ENCODE data around the gene ADAM15.
A peak's percentile ranks its signal among the peaks of the same experiment; 100 is the strongest.

The ADAM15 gene

DNA sequence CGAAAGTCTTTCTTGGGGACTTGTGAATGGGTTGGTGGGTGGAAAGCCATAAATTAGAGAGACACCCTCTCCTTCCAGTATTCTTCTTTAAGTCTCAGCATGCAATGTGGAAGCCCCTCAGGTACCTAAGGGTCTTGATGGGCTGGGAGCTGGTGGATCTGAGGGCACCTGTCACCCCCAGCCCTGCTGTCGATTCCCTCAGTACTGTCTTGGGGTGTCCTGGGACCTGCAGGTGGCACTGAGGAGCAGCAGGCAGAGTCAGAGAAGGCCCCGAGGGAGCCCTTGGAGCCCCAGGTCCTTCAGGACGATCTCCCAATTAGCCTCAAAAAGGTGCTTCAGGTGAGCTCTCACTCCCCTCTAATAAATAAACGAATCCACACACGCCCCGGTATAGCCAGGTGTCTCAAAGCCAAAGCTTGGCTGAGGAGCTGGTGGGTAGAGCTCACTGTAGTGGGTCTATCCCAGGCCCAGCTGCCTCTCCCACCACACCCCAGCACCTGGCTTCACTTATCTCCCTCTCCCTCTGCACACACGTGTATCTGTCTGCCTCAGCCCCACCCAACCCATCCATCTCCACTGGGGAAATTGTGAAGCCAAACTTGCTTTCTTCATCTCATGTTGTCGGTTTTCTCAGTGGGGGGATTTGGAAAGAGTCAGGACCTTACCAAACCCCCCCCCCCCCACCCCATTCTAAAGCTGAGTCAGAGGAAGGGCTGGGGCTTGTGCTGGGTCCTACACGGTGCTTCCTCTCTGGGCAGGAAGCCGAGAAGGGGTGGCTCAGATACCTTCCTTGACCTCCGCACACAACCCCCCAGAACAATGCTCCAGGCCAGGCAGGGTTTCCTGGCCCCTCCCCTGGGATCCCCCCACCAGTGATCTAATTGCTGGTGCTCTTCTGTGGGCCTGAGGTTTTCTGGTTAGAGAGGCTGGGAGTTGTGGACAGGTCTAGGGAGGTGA lies 1.6 kb downstream of the ADAM15 start:
- peak; percentile 32 for DNase-seq (ENCODE audit: low spot score)

DNA sequence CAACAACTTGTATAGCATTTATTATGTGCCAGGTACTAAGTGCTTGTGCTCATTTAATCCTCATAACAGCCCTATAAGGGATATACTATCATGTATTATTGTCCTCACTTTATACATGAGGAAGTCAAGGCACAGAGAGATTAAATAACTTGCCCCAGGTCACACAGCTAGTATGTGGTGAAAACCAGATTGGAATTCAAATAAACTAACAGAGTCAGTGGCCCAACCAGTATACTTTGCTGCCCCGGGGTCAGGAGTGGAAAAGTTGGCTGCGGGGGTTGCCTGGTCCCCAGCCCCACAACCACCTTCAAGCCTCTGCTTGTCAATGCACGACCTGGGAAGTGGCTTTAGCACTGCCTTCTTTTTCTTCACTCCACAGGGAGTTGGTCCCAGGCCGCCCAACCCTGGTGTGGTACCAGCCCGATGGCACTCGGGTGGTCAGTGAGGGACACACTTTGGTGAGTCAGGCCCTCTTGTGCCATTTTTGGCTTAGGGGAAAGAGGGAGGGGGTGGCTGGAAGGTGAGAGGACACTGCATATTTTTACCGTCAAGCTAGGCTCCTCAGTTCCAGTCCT lies 2.5 kb downstream of the ADAM15 start:
- no peak for DNase-seq (ENCODE audit: low spot score)

DNA sequence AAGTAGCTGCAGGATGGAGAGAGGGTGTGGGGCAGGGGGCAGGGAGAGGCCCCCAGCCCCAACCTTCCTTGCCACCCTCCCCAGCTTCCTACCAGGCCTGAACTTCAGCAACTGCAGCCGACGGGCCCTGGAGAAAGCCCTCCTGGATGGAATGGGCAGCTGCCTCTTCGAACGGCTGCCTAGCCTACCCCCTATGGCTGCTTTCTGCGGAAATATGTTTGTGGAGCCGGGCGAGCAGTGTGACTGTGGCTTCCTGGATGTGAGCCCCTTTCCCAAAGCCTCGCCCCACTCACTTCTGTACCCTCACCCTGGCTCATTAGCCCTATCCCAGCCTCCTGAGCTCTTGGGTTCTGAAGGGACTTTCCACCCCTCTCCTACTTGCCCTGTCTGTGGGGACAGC lies 6.0 kb downstream of the ADAM15 start:
- DNase-seq (ENCODE audit: low spot score) = no peak

DNA sequence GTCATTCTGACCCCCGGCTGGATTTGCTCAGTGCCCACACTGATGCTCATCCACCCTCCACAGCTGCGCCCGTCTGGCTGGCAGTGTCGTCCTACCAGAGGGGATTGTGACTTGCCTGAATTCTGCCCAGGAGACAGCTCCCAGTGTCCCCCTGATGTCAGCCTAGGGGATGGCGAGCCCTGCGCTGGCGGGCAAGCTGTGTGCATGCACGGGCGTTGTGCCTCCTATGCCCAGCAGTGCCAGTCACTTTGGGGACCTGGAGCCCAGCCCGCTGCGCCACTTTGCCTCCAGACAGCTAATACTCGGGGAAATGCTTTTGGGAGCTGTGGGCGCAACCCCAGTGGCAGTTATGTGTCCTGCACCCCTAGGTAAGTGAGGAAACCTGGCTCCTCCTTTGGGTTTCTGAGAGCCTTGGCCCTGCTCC lies 6.7 kb downstream of the ADAM15 start:
- no peak for DNase-seq (ENCODE audit: low spot score)

DNA sequence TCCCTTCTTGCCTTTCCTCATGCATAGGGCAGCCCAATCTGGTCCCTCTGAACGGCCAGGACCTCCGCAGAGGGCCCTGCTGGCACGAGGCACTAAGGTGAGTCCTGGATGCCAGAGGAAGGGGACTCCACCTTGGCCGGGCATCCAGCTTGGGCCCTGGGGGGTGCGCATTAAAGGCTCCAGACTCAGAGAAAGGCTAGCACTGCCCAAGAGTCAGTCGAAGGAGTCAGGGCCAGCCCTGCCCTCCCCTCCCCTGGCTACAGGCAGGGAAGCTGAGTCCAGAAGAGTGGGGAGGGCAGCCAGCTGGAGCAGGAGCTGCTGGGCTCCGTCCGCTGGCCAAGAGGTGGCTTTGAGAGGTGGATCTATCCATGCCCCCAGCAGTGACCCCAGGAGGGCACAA lies 9.6 kb downstream of the ADAM15 start:
- DNase-seq (ENCODE audit: low spot score) = no peak

DNA sequence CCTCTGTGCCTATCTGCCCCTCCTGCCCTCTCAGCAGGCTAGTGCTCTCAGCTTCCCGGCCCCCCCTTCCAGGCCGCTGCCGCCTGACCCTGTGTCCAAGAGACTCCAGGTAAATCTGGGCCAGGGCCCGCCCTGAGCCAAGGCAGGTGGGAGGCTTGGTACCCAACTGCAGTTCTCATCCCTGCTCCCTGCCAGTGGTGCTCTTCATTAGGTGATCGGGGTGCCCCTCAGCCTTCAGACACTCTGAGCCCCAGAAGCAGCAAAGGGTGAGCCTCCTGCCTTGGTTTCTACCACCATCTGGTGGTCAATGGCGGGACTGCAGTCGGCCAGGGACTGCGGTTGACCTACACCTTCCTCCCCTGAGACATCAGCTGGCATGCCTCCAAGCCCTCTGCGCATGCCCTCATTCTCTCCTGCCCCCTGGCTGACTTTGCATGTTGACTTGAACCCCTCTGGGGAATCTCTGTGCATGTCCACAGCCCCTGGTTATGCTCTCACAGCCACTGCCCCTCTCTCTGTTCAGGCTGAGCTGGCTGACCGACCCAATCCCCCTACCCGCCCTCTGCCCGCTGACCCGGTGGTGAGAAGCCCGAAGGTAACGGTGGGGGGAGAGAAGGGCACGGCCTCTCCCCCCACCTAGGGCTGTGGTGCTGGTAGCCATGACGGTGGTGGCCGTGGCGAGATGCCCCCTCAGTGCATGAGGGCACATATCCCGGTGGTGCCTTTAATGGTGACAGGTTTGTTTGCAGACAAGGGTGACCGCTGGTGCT lies 10.4 kb downstream of the ADAM15 start:
- DNase-seq (ENCODE audit: low spot score) = peak; percentile 85

DNA sequence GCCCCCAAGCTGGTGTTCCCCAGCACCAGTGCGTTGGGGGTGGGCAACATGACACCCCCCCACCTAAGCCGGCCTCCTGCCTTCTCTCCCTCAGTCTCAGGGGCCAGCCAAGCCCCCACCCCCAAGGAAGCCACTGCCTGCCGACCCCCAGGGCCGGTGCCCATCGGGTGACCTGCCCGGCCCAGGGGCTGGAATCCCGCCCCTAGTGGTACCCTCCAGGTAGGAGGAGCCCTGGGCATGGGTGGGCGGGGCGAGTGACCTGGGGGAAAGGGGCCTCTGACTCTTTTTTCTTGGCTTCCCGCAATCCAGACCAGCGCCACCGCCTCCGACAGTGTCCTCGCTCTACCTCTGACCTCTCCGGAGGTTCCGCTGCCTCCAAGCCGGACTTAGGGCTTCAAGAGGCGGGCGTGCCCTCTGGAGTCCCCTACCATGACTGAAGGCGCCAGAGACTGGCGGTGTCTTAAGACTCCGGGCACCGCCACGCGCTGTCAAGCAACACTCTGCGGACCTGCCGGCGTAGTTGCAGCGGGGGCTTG lies 11.1 kb downstream of the ADAM15 start:
- DNase-seq (ENCODE audit: low spot score) = no peak

DNA sequence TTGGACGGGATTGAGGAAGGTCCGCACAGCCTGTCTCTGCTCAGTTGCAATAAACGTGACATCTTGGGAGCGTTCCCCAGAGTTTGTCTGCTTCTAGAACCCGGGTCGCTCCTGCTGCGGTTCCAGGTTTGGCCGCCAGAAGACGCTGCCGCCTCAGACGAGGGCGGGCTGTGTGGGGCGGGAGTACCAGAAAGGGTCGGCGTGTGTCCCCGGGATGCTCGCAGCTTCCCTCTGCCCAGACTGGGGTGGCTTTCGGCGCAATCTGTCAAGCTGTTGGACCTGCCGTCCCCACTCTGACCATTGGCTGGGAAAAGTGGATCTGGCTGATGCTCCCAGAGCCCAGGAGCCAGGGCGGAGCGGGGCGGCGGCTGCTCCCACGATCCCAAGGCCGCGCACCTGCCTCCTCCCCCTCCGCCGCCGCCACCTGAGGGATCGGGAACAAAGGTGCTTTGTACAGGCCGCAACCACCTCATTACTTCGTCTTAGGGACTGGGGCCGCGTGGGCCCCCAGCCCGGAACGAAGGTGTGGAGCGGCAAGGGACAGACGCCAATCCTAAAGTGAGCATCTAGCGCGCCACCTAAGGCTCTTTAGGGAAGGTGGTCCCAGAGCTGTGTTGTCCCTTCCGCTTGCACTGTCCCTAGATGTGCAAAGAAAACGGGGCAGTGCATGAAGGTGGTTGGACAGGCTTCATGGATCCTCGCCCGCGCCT lies 11.7 kb downstream of the ADAM15 start:
- peak; percentile 77 for DNase-seq (ENCODE audit: low spot score)

DNA sequence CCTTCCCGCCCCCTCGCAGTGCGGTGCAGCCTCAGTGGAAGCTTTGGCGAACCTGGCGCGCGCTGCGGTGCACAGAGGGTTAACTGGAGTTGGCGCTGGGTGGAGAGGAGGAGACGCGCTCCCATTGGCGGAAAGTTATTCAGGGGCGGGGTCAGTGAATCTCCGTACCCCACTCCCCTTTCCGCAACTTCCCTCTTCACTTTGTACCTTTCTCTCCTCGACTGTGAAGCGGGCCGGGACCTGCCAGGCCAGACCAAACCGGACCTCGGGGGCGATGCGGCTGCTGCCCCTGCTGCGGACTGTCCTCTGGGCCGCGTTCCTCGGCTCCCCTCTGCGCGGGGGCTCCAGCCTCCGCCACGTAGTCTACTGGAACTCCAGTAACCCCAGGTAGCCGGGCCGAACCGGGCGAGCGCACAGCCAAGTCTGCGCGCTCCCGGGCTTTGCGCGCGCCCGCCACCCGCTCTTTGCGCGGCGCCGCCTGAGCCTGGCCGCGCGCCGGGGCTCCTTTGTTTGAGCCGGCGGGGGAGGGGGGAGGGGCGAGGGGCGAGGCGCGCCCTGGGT lies 12.5 kb downstream of the ADAM15 start, which contains the start of gene EFNA4:
EFNA4 (plus strand) TSS at position 191 of the 561 bp plus-strand sequence; CDS start at position 275, 84 bp downstream.
- DNase-seq (ENCODE audit: low spot score) = peak; percentile 97

DNA sequence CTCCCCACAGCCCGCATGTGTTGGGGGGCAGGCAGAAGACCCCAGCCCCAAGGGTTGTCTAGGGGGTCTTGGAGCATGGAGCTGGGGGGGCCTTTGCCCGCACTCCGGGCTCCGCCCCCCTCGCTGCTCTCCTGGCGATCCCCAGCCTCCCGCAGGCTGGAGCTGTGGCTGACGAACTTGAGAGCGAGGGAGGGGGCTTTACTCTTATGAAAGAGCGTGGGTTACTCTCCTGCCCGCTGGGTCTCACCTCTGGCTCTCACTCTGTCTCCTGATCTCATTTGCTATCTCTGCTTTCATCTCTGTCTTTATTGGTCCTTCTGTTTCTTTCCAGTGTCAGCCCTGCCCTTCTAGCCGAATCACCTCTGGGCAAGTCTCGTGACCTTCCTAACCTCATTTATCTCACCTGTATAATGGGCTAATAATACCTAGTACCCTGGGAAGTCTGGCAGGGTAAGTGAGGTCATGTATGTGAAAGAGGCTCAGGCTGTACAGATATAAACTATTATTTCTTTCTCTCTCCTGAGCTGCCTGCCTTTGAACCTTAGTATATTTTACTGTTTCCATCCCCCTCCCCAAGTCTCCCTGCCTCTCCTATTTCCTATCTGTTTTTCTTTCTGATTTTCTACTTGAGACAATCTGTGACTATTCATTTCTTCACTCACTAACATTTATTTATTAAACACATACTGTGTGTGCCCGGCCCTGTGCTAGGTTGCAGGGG lies 13.2 kb downstream of the ADAM15 start:
- peak; percentile 57 for DNase-seq (ENCODE audit: low spot score)

DNA sequence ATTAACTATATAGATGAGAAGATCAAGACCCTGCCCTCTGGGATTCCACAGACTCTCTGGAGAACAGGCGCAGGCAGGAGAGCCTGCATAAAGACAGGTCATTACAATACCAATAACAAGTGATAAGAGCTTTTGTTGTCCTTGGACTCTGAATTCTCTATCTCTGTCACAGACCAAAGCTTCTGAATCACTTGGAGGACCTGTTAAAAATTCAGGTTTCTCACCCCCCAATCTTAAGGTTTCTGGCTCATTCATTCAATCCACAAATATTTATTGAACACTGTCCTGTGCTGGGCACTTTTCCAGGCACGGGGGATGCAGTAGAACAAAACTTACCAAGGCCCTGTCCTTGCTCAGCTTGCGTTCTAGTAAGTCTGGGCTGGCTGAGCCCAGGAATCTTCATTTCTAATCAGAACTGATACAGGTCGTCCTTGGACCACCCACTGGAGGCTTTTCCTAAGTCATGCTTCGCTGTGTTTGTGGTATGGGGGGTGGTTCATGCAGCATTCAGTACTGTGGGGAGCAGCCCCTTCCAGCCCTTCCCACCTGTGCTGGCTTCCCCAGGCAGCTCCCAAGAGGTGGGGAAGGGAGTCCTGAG lies 13.8 kb downstream of the ADAM15 start:
- DNase-seq (ENCODE audit: low spot score) = no peak

DNA sequence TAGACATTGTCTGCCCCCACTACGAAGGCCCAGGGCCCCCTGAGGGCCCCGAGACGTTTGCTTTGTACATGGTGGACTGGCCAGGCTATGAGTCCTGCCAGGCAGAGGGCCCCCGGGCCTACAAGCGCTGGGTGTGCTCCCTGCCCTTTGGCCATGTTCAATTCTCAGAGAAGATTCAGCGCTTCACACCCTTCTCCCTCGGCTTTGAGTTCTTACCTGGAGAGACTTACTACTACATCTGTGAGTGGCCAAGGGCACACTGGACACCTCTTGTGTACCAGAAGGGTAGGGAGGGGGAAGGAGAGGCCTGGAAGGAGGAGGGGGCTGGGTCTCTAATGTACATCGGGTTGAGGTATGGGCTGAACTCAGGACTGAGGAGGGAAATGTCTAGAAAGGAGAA lies 15.7 kb downstream of the ADAM15 start:
- DNase-seq (ENCODE audit: low spot score) = no peak

DNA sequence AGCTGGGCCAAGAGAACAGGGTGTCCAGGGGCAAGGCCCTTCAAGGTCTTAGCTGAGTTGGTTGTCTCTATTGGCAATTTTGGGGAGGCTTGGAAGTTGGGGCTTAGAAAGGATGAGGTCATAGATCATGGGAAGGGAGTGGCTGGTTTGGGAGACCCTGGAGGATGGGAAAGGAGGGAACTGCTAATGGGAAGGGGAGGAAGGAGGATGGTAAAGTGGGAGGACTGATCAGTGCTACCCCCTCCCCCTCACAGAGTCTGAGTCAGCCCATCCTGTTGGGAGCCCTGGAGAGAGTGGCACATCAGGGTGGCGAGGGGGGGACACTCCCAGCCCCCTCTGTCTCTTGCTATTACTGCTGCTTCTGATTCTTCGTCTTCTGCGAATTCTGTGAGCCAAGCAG lies 17.5 kb downstream of the ADAM15 start:
- DNase-seq (ENCODE audit: low spot score) = no peak

DNA sequence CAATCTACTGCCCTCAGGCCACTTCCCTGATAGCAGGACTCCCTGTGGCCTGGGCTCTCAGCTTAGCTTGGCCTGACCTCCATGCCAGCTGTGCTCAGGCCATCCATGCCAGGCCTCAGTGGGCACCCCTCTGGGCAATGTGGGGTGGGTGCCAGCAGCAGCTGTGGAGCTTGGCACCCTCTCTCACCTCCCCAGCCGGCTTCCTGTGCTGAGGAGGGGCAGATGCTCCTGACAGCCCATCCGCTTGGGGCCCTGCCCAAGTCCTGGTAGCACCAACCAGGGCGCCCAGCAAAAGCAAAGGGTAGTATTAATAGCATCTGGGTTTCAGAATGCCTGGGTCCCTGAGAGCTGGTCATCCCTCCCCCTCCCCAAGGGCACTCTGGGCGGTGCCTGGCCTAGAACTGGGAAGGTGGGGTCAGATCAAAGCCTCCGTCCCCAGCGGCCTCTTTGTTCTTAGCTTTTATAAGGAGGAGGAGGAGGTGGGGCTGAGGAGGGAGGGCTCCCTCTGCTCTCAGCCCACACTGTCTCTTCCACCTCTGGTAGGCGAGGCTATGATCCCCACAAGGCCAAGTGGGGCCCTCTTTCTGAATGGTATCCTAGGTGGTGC lies 18.5 kb downstream of the ADAM15 start:
- DNase-seq (ENCODE audit: low spot score) = no peak

DNA sequence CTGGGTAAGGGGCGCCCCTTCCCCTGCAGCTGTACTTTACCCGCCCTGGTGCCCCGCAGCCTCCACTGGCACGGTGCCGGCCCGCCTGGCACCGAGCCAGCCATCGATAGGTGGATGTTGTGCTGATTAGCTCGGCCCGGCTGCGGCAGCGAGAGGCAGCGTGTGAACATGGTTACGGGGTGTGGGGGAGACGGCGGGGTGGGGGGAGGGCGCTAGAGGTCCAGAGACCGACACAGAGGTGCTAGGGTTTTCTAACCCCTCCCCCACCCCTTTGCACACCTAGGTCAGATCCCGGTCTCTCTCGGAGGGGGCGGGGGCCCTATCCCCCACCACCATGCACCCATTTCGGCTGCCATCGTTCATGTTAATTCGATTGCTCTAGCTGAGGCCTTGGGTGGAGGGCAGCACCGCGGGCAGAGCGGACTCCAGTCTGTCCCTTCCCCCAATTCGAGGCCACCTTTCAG lies 19.1 kb downstream of the ADAM15 start:
- DNase-seq (ENCODE audit: low spot score) = no peak

DNA sequence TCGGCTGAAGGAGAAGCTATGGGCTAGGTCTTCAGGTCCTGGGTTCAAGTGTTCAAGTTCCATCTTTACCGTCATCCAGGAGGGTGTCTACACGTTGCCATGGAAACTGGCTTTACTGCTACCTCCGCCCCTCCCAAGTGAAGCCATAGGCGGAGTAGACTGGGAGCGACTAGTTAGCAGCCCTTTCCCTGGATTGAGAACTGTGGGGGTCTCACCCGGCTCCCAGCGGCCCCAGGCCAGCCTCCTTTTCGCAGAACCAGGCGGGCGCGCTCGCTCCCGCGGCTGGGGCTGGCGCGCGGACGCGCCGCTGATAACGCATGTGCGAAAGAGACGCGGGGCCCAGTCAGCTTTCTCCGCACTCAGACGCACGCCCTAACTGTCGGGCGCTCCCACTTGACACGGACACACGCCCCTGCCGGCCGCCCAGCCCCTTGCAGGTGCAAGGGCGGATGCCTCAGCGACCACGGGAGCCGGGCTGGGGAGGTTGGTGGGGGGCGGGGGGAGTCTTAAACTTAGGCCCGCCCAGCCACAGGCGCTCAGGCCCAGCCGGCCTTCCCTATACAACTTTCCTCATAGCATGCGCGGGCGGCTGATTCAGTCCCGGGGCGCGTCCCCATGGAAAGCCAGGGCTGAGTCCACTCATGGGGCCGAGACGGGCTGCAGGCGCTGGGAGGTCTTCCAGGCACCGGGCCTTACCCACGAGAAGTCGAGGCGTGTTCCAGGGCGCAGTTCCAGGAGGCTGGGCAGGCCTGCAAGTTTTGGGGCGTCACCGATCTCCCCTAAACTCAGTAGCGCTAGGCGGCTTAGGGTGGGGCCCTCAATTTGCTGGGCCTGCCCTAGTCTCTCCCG lies 19.8 kb downstream of the ADAM15 start:
- peak; percentile 86 for DNase-seq (ENCODE audit: low spot score)

DNA sequence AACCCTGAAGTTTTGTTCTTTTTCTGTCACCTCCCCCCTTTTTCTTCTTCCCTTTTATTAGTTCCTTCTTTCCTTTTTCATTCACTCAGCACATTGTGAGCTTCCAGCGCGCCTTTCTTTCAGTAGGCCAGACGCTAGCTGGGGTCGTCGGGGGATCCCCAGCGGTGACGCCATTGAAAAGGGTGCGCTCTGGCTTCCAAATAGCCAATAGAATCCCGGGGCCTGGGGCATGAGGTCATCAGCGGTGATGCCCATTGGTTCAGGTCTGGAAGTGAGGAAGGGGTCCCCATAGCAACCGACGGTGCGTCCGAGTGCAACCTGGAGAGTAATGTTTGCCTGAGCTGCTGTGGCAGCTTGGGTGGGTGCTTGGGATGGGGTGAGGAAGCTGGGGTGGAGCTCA lies 20.6 kb downstream of the ADAM15 start:
- no peak for DNase-seq (ENCODE audit: low spot score)

DNA sequence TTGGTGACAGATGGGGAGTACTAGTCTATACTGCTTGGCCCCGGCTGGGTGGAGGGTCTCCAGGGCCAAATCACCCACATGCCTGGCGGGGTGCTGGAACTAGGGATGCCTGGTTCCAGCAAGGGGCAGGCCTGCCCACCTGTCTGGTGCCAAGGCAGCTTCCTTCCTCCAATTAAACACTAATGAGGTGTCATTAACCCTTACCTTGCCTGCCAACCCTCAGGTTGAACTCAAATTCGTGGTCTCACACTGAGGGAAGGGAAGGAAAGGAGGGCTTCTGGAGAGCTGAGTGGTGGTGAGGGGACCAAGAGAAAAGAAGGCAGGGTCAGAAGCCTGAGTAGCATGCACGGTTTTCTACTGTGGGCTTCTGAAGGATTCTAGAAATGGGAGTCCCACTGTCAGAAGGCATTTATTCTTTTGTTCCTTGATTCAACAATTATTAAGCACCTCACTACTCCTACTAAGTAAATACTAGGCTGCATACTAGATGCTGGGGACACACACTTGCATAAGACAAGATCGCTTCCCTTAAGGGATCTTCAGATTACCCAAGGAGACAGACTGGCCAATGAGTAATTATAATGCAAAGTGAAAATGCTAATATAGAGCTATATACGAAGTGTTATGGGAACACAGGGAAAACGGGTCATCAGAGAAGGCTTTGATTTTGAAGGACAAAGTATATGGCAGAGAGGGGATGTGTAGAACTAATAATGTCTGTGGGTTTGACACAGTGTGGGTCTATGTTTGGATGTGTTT lies 21.6 kb downstream of the ADAM15 start:
- no peak for DNase-seq (ENCODE audit: low spot score)

Measured in hepatic stellate cell (primary cell).